Measurements from ENCODE around the gene XXYLT1.

XXYLT1 gene

GRCh38 chr3:195075941-195076875, 194.8 kb downstream of the XXYLT1 start:
- Histone ChIP-seq H2AFZ (ENCODE audit: low read depth) (no peak overlapping the region), H3K4me2 (no peak overlapping the region), H3K9ac (no peak overlapping the region), H3K4me3 (IDR thresholded peaks at IDR 0.05; ENCODE audit: insufficient read depth, low read depth, low read length) (no peak overlapping the region), H3K4me1 (ENCODE audit: low read depth, poor library complexity, severe bottlenecking) (no peaks in the 10 kb centered on the region), H3K79me2 (ENCODE audit: insufficient read depth, low read depth) (no peaks in the 10 kb centered on the region), H4K20me1 (ENCODE audit: insufficient read depth) (no peaks in the 10 kb centered on the region), H3K27me3 (ENCODE audit: insufficient read depth, low read depth) (no peaks in the 10 kb centered on the region), H3K36me3 (ENCODE audit: insufficient read depth) (no peaks in the 10 kb centered on the region), H3K27ac (no peak overlapping the region)
- TF ChIP-seq CTCF (conservative IDR thresholded peaks at IDR 0.05; ENCODE audit: low read depth, low read length): no peak

GRCh38 chr3:195075199-195075940, 195.6 kb downstream of the XXYLT1 start:
- H3K4me1 ChIP-seq (ENCODE audit: low read depth, poor library complexity, severe bottlenecking): no peaks in the 10 kb centered on the region
- TF ChIP-seq CTCF (conservative IDR thresholded peaks at IDR 0.05; ENCODE audit: low read depth, low read length): no peak
- no peak overlapping the region for H3K27ac ChIP-seq

GRCh38 chr3:195073866-195074860, 196.8 kb downstream of the XXYLT1 start:
- H4K20me1 ChIP-seq (ENCODE audit: insufficient read depth): no peaks in the 10 kb centered on the region
- H3K27me3 ChIP-seq (ENCODE audit: insufficient read depth, low read depth): no peaks in the 10 kb centered on the region
- no peak overlapping the region for H2AFZ ChIP-seq (ENCODE audit: low read depth)
- no peak overlapping the region for H3K4me2 ChIP-seq
- no peaks in the 10 kb centered on the region for H3K4me1 ChIP-seq (ENCODE audit: low read depth, poor library complexity, severe bottlenecking)
- no peaks in the 10 kb centered on the region for H3K36me3 ChIP-seq (ENCODE audit: insufficient read depth)
- TF ChIP-seq CTCF (conservative IDR thresholded peaks at IDR 0.05; ENCODE audit: low read depth, low read length): no peak
- no peaks in the 10 kb centered on the region for H3K79me2 ChIP-seq (ENCODE audit: insufficient read depth, low read depth)
- no peak overlapping the region for H3K4me3 ChIP-seq (IDR thresholded peaks at IDR 0.05; ENCODE audit: insufficient read depth, low read depth, low read length)
- no peak overlapping the region for H3K27ac ChIP-seq
- H3K9ac ChIP-seq: no peak overlapping the region

More at GRCh38 chr3:195075199-195075940, 195.6 kb downstream of the XXYLT1 start:
- Histone ChIP-seq H2AFZ (ENCODE audit: low read depth) (no peak overlapping the region), H3K27me3 (ENCODE audit: insufficient read depth, low read depth) (no peaks in the 10 kb centered on the region), H3K79me2 (ENCODE audit: insufficient read depth, low read depth) (no peaks in the 10 kb centered on the region), H4K20me1 (ENCODE audit: insufficient read depth) (no peaks in the 10 kb centered on the region), H3K4me2 (no peak overlapping the region), H3K36me3 (ENCODE audit: insufficient read depth) (no peaks in the 10 kb centered on the region), H3K4me3 (IDR thresholded peaks at IDR 0.05; ENCODE audit: insufficient read depth, low read depth, low read length) (no peak overlapping the region), H3K9ac (no peak overlapping the region)
